Measurements from ENCODE around the gene RLN3.
"Not testable (repeated sequence)": the region's sequence is repeated elsewhere in the genome, so short reads cannot be mapped to it uniquely, and the experiment has no call there.

The RLN3 gene

DNA sequence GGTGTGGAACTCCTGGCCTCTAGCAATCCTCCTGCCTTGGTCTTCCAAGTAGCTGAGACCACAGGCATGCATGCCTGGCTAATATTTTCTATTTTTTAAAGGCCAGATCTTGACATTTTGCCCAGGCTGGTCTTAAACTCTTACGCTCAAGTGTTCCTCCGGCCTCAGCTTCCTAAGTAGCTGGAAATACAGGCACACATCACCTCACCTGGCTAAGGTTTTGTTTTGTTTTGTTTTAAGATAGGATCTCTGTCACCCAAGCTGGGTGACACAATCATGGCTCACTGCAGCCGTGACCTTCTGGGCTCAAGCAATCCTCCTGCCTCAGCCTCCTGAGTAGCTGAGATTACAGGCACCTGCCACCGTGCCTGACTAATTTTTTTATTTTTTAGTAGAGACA is 5.5 kb upstream of the RLN3 start:
- DNase-seq, result no peak

DNA sequence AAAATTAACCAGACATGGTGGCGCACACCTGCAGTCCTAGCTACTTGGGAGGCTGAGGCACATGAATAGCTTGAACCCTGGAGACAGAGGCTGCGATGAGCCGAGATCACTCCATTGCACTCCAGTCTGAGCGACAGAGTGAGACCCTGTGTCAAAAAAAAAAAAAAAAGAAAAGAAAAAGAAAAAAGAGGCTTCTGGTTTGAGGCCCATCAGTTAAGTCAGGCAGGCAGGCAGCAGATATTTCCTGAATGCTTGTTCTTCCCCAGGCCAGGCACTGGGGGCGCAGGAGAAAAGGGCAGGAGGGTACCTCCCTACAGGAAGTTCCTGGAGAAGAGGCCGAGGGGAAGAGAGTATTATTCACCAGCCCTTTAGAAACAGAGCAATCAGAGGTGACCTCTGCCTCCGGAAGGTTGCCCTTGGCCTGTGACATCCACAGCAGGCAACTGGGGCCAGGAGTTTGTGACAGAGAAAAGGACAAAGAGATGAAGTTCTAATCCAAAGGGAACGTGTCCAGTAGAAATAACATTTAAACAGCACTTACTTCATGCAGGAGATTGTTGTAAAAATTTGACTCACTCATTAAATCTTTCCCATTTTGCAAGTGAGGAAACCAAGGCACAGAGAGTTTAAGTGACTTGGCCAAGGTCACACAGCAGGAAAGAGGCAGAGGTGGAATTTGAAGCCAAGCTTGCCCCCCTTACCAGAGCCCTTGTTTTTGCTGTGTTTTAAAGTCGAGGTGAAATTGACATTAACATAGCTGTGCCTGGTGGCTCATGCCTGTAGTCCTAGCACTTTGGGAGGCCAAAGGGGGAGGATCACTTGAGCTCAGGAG is 4.3 kb upstream of the RLN3 start:
- peak; percentile 81 for DNase-seq

DNA sequence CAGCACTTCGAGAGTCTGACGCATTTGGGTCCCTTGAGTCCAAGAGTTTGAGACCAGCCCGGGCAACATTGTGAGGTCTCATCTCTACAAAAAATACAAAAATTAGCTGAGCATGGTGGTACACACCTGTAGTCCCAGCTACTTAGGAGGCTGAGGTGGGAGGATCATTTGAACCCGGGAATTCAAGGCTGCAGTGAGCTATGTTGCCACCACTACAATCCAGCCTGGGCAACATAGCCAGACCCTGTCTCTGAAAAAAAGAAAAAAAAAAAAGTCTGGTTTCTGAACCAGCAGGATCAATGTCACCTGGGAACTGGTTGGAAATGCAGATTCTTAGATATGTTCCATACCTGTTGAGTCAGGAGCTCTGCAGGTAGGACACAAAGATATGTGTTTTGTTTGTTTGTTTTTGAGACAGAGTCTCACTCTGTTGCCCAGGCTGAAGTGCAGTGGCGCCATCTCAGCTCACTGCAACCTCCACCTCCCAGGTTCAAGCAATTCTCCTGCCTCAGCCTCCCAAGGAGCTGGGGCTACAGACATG is 1.2 kb upstream of the RLN3 start:
- DNase-seq, result not testable (repeated sequence)

DNA sequence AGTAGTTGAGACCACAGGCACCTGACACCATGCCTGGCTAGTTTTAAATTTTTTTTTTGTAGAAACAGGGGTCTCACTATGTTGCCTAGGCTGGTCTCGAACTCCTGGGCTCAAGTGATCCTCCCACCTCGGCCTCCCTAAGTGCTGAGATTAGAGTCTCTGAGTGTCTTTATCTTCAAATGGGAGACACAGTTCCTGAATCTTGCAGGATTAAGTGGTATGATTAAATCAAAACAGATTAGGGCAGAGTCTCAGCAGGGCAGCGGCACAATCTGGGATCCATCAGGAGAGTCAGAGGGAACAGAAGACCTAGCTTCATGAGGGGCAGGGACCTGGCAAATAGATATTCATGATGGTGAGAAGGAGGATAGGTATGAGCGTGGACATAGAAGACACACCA is 953 bp downstream of the RLN3 start:
- DNase-seq, result peak; percentile 76

DNA sequence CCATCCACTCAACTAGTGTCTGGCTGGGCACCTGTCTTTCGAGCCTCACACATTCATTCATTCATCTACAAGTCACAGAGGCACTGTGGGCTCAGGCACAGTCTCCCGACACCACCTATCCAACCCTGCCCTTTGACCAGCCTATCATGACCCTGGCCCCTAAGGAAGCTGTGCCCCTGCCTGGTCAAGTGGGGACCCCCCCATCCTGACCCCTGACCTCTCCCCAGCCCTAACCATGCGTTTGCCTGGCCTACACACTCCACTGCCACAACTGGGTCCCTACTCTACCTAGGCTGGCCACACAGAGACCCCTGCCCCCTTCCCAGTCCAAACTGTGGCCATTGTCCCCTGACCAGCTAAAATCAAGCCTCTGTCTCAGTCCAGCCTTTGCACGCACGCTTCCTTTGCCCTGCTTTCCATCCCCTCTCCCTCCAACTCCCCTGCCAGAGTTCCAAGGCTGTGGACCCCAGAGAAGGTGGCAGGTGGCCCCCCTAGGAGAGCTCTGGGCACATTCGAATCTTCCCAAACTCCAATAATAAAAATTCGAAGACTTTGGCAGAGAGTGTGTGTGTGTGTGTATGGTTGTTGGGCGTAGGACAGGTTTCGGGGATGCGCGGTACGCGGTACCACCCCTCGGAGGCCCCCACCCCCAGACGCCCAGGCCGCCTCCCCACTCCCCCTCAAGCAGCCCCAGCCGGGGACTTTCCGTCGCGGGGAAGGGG is 3.2 kb downstream of the RLN3 start:
- no peak for DNase-seq

DNA sequence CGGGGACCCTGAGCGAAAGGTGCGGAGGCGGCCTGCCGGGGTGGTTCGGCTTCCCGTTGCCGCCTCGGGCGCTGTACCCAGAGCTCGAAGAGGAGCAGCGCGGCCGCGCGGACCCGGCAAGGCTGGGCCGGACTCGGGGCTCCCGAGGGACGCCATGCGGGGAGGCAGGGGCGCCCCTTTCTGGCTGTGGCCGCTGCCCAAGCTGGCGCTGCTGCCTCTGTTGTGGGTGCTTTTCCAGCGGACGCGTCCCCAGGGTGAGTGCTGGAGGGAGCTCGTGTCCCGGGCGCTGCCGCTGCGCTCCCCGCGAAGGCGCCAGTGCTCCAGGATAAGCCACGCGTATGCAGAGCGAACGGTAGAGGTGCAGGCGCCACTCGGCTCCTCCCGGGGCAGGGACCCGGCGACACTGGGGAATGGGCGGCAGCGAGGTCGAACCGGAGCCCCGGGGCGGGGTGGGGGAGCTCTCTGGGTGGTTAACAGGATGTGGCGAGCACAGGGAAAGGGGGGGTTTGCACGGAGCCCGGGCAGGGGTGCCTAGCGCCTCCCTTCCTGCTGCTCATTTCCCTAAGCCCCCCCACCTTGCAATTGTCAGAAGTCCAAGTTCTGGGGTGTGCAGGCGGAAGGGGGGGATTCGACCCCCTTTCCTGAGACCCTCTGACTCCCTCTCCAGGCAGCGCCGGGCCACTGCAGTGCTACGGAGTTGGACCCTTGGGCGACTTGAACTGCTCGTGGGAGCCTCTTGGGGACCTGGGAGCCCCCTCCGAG is 4.0 kb downstream of the RLN3 start, which contains the start of gene IL27RA:
IL27RA (plus strand) TSS at position 44 of the 762 bp plus-strand sequence; CDS start at position 155, 111 bp downstream.
- DNase-seq, result peak; percentile 87

DNA sequence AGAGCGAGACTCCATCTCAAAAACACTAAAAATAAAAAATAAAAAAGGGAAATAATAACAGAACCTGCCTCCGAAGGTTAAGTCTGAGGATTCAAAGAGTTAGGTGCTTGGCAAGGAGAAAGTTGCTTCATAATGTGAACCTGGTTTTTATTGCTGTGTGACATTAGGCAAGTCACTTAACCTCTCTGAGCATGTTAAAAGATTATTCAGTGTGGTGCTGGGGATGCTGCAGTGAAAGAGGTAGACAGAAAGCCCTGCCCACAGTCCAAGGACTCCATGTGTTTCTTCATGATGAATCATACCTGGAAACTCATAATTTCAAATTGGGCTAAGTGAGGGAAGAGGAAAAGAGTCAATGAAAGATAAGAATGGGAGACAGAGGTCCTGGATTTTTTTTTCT is 6.0 kb downstream of the RLN3 start:
- no peak for DNase-seq

DNA sequence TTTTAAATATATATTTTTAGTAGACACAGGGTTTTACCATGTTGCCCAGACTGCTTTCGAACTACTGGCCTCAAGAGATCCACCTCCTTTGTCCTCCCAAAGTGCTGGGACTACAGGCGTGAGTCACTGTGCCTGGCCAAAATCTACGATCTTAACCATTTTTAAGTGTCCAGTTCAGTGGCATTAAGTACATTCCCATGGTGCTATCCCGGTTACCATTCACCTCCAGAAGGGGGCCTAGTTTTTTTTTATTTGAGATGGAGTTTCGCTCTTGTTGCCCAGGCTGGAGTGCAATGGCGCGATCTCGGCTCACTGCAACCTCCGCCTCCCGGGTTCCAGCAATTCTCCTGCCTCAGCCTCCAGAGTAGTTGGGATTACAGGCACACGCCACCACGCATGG is 7.2 kb downstream of the RLN3 start:
- not testable (repeated sequence) for DNase-seq

DNA sequence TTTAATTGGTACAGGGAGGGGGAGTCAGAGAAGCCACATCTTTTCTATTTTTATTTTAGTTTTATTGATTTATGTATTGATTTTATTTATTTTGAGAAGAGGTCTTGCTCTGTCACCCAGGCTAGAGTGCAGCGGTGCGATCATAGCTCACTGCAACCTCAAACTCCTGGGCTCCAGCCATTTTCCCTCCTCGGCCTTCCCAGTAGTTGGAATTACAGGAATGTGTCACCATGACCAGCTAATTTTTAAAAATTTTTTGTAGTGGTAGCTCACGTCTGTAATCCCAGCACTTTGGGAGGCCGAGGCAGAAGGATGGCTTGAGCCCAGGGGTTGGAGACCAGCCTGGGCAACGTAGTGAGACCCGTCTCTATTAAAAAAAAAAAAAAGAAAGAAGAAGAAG is 7.8 kb downstream of the RLN3 start:
- DNase-seq, result no peak

DNA sequence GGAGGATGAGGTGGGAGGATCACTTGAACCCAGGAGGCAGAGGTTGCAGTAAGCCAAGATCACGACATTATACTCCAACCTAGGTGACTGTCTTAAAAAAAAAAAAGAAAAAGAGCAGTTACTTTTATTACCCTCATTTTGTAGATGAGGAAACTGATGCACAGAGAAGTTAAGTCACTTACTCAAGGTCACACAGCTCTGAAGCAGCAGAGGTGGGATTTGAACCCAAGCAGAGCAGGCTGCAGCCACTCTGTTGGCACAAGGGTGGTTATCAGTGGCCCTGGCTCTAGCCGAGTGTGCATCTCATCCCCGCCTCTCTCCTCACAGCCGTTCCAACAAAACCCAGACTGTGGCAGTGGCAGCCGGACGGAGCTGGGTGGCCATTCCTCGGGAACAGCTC is 11.2 kb downstream of the RLN3 start:
- DNase-seq, result no peak

DNA sequence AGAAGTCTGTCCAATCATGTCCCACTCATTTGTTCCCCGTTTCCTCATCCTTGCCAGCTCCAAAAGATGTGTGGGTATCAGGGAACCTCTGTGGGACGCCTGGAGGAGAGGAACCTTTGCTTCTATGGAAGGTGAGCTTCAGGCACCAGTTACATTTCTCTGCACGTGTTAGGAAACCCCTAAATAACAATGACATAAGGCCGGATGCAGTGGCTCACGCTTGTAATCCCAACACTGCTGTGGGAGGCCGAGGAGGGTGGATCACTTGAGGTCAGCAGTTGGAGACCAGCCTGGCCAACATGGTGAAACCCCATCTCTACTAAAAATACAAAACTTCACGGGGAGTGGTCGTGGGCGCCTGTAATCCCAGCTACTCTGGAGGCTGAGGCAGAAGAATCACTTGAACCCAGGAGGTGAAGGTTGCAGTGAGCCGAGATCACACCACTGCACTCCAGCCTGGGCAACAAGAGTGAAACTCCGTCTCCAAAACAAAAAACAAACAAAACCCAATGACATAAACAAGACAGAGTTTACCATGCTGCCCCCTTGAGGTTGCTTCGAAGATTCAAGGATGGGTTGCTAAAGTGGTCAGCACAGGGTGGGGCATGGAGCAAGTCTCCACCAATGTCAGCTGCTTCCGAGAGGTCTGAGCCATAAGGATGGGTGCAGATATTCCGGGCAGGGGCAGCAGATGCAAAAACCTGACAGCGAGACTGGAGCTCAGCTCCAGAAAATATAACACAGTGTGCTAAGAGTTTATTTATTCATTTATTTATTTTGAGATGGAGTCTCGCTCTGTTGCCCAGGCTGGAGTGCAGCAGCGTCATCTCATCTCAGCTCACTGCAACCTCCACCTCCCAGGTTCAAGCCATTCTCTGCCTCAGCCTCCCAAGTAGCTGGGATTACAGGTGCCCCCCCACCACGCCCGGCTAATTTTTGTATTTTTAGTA is 15.0 kb downstream of the RLN3 start:
- peak; percentile 90 for DNase-seq

DNA sequence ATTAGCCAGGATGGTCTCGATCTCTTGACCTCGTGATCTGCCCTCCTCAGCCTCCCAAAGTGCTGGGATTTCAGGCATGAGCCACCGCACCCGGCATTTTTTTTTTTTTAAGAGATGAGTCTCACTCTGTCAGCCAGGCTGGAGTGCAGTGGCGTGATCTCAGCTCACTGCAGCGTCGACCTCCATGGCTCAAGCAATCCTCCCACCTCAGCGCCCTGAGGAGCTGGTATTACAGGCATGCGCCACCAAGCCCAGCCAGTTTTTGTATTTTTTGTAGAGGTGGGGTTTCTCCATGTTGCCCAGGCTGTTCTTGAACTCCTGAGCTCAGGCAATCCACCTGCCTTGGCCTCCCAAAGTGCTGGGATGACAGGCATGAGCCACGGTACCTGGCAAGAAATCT is 19.9 kb downstream of the RLN3 start:
- DNase-seq, result not testable (repeated sequence)

DNA sequence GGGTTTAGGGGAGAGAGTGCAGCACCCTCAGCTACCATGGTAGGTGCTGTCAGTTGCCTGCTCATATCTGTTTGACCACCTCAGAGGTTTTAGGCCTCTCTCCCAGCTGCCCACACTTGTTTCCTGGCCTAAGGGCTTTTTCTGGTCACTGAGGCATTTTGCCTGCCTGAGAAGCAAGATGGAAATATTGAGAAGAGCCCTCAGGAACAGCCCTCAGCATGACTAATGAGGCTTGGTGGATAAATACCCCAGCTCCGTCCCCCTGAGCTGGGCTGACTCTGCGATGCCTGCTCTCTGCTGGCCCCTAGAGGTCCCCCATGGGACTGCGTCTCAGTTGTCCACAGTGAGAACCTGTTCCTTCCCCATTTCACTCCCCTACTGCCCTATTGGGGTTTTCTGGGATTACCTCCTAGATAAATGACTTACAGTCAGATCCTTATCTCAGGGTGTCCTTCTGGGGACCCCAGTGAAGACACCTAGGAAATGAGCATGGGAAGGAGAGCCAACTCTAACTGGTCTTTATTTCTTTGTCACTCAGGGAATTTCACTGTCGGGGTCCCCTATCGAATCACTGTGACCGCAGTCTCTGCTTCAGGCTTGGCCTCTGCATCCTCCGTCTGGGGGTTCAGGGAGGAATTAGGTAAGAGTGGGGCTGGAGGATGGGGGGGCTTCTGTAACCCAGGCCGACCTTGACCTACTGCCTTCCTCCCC is 20.6 kb downstream of the RLN3 start:
- DNase-seq, result peak; percentile 76

DNA sequence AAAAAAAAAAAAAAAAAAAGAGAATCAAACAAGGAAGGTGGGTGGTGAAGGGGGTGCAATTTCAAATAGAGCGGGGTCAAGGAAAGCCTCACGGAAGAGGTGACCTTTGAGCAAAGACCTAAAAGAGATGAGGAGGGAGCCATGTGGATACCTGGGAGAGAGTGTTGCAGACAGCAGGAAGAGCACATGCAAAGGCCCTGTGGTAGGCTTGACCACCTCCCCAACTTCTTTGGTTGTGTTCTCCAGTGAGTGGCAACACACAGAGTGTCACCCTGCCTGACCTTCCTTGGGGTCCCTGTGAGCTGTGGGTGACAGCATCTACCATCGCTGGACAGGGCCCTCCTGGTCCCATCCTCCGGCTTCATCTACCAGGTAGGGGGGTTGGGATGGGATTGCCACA is 22.6 kb downstream of the RLN3 start:
- no peak for DNase-seq

DNA sequence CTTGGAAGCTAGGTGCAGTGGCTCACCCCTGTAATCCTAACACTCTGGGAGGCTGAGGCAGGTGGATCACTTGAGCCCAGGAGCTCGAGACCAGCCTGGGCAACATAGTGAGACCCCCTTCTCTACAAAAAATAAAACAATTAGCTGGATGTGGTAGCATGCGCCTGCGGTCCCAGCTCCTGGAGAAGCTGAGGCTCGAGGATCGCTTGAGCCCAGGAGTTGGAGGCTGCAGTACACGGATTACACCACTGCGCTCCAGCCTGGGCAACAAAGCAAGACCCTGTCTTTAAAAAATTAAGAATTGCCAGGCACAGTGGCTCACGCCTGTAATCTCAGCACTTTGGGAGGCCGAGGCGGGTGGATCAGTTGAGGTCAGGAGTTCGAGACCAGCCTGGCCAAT is 23.0 kb downstream of the RLN3 start:
- not testable (repeated sequence) for DNase-seq

DNA sequence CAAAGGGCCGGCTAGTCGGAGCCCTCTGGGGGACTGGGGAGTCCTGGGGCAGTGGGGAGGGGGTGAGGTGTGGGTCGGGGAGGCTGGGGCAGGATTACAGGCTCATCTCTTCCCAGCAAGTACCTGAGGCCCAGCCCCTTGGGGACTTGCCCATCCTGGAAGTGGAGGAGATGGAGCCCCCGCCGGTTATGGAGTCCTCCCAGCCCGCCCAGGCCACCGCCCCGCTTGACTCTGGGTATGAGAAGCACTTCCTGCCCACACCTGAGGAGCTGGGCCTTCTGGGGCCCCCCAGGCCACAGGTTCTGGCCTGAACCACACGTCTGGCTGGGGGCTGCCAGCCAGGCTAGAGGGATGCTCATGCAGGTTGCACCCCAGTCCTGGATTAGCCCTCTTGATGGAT is 24.0 kb downstream of the RLN3 start:
- no peak for DNase-seq

DNA sequence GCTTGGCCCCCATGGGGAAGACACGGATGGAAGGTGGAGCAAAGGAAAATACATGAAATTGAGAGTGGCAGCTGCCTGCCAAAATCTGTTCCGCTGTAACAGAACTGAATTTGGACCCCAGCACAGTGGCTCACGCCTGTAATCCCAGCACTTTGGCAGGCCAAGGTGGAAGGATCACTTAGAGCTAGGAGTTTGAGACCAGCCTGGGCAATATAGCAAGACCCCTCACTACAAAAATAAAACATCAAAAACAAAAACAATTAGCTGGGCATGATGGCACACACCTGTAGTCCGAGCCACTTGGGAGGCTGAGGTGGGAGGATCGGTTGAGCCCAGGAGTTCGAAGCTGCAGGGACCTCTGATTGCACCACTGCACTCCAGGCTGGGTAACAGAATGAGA is 24.5 kb downstream of the RLN3 start:
- DNase-seq, result no peak

DNA sequence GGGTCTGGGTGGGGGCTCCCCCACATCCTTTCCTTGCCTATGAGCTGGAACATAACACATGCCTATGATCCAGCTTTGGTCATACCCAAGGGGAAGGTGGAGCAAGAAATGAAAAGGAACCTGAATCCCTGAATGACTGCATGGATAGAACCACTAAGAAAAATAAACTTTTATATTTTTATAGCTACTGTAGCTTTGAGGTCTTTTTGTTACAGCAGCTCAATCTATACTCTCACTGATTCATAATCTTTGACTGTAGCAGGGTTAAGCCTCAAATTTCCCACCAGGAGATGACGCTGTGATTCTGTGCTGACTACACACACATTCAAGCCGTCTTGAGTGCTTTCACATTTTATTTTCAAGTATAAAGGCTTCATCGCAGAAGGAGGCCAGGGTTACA is 25.1 kb downstream of the RLN3 start:
- no peak for DNase-seq

DNA sequence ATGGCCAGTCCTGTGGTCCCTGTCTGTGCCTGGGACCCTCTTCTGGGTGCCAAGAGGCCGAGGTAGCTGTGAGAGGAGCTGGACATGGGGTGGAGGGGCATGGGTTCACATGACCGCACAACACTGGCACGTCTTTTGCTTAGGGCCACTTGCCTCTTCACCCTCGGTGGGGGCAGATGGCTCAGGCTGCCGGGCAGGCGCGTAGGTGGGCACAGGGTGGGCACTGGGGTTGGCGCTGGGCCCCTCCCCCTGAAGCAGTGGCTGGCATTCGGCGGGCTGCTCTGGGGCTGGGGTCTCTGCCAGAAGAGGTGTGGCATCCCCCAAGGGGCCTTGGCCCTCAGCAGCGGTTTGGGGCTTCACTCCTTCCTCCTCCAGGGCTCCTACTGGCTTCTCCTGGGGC is 25.6 kb downstream of the RLN3 start:
- DNase-seq, result no peak

DNA sequence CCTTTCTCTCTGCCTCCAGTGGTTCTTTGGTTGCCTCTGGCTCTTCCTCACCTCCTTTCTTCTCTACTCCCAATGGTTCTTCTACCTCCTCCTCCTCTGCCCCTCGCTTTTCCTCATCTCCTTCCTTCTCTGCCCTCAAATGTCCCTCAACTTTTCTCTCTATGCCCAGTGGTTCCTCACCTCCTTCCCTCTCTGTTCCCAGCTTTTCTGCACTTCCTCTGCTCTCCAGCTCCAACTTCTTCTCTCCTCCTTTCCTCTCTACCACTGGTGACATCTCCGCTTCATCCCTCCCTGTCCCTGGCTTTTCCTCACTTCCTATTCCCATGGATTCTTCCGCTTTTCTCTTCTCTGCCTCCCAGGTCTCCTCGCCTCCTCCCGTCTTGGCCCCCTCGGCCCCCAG is 26.2 kb downstream of the RLN3 start:
- no peak for DNase-seq

DNA sequence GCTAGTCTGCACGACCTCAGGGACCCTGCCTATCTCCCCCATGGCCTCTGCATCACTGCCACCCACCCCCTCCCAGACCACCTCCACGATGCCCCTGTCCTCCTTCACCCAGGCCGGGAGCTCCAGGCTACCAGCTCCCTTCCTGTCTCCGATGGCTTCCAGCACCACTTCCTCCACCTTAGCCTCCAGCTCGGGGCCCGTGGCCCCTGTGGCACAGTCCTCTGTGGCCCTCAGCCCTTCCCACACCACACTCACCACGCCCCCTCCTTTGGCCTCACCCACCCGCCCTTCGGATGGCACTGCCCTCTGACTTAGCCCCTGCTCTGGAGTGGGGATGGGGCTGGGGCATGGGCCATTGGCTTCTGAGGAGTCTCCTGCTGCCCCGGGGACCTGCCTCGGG is 26.8 kb downstream of the RLN3 start:
- DNase-seq, result no peak

Data from NCI-H82 (cell line).